ENCODE results near the gene PGAP2.
"Not testable (repeated sequence)": the region's sequence is repeated elsewhere in the genome, so short reads cannot be mapped to it uniquely, and the experiment has no call there.

The PGAP2 gene

GRCh38 chr11:3794387-3794786, 14.0 kb upstream of the PGAP2 start:
- peaks cover 11% of the 10 kb centered on the region for H3K36me3 ChIP-seq (ENCODE audit: control insufficient read depth, insufficient read depth, low read length)
- H3K4me3 ChIP-seq (ENCODE audit: insufficient read depth, low read depth, low read length); H3K27ac ChIP-seq (ENCODE audit: insufficient read depth, low read depth, low read length, poor library complexity, severe bottlenecking); H3K4me1 ChIP-seq (ENCODE audit: control insufficient read depth, insufficient read depth, low read length); H3K9me3 ChIP-seq (ENCODE audit: control insufficient read depth, low read length); H3K27me3 ChIP-seq (ENCODE audit: control insufficient read depth, insufficient read depth, low read length, poor library complexity, severe bottlenecking): not testable (repeated sequence)
- WGBS, 2 experiments, result 93 to 94% methylated on average over 10 of the region's 10 CpGs

GRCh38 chr11:3795131-3796001, 13.0 kb upstream of the PGAP2 start:
- Histone ChIP-seq H3K36me3 (ENCODE audit: control insufficient read depth, insufficient read depth, low read length) (peaks cover 11% of the 10 kb centered on the region), H3K9me3 (ENCODE audit: control insufficient read depth, low read length) (no peaks in the 10 kb centered on the region), H3K27me3 (ENCODE audit: control insufficient read depth, insufficient read depth, low read length, poor library complexity, severe bottlenecking) (no peaks in the 10 kb centered on the region), H3K4me3 (ENCODE audit: insufficient read depth, low read depth, low read length) (peak overlapping the region; percentile 99), H3K27ac (ENCODE audit: insufficient read depth, low read depth, low read length, poor library complexity, severe bottlenecking) (peak overlapping the region; percentile 19), H3K4me1 (ENCODE audit: control insufficient read depth, insufficient read depth, low read length) (peaks cover 9% of the 10 kb centered on the region)
- 89 to 91% methylated on average over 8 of the region's 8 CpGs for WGBS, 2 experiments

- no peaks in the 10 kb centered on the region for H3K27me3 ChIP-seq (ENCODE audit: control insufficient read depth, insufficient read depth, low read length, poor library complexity, severe bottlenecking)
- peaks cover 9% of the 10 kb centered on the region for H3K4me1 ChIP-seq (ENCODE audit: control insufficient read depth, insufficient read depth, low read length)
- H3K4me3 ChIP-seq (ENCODE audit: insufficient read depth, low read depth, low read length), result peak overlapping the region; percentile 99
- peaks cover 11% of the 10 kb centered on the region for H3K36me3 ChIP-seq (ENCODE audit: control insufficient read depth, insufficient read depth, low read length)
- no peak overlapping the region for H3K27ac ChIP-seq (ENCODE audit: insufficient read depth, low read depth, low read length, poor library complexity, severe bottlenecking)
- 77 to 81% methylated on average over 6 of the region's 6 CpGs for WGBS, 2 experiments
- H3K9me3 ChIP-seq (ENCODE audit: control insufficient read depth, low read length), result no peaks in the 10 kb centered on the region
Measured at GRCh38 chr11:3796002-3796311, 12.4 kb upstream of the PGAP2 start.

- peaks cover 11% of the 10 kb centered on the region for H3K36me3 ChIP-seq (ENCODE audit: control insufficient read depth, insufficient read depth, low read length)
- H3K27ac ChIP-seq (ENCODE audit: insufficient read depth, low read depth, low read length, poor library complexity, severe bottlenecking), result no peak overlapping the region
- WGBS, 2 experiments, result 29 to 34% methylated on average over 14 of the region's 14 CpGs
- H3K4me3 ChIP-seq (ENCODE audit: insufficient read depth, low read depth, low read length), result peak overlapping the region; percentile 99
- no peaks in the 10 kb centered on the region for H3K27me3 ChIP-seq (ENCODE audit: control insufficient read depth, insufficient read depth, low read length, poor library complexity, severe bottlenecking)
- H3K9me3 ChIP-seq (ENCODE audit: control insufficient read depth, low read length), result no peaks in the 10 kb centered on the region
- peaks cover 9% of the 10 kb centered on the region for H3K4me1 ChIP-seq (ENCODE audit: control insufficient read depth, insufficient read depth, low read length)
Measured at GRCh38 chr11:3796346-3796745, 12.0 kb upstream of the PGAP2 start.

- WGBS, 2 experiments, result 0% methylated on average over 25 of the region's 26 CpGs
- peaks cover 9% of the 10 kb centered on the region for H3K4me1 ChIP-seq (ENCODE audit: control insufficient read depth, insufficient read depth, low read length)
Measured at GRCh38 chr11:3796801-3797328, 11.5 kb upstream of the PGAP2 start.

GRCh38 chr11:3797329-3798090, 10.8 kb upstream of the PGAP2 start, which contains the start of gene NUP98:
Gene NUP98 (minus strand): TSS chr11:3797554. CDS start chr11:3782117, 15,437 bp downstream.
- WGBS, 2 experiments, result 0% methylated on average over 86 of the region's 86 CpGs
- peaks cover 9% of the 10 kb centered on the region for H3K4me1 ChIP-seq (ENCODE audit: control insufficient read depth, insufficient read depth, low read length)
- H3K4me3 ChIP-seq (ENCODE audit: insufficient read depth, low read depth, low read length), result peak within 1 kb of the TSS; percentile 99
- peak within 1 kb of the TSS; percentile 94 for H3K27ac ChIP-seq (ENCODE audit: insufficient read depth, low read depth, low read length, poor library complexity, severe bottlenecking)
- H3K27me3 ChIP-seq (ENCODE audit: control insufficient read depth, insufficient read depth, low read length, poor library complexity, severe bottlenecking), result no peaks in the 10 kb centered on the region
- peaks cover 11% of the 10 kb centered on the region for H3K36me3 ChIP-seq (ENCODE audit: control insufficient read depth, insufficient read depth, low read length)
- H3K9me3 ChIP-seq (ENCODE audit: control insufficient read depth, low read length), result no peaks in the 10 kb centered on the region

More at GRCh38 chr11:3796801-3797328, 11.5 kb upstream of the PGAP2 start:
- peak overlapping the region; percentile 99 for H3K4me3 ChIP-seq (ENCODE audit: insufficient read depth, low read depth, low read length)
- peak overlapping the region; percentile 94 for H3K27ac ChIP-seq (ENCODE audit: insufficient read depth, low read depth, low read length, poor library complexity, severe bottlenecking)
- peaks cover 11% of the 10 kb centered on the region for H3K36me3 ChIP-seq (ENCODE audit: control insufficient read depth, insufficient read depth, low read length)
- no peaks in the 10 kb centered on the region for H3K9me3 ChIP-seq (ENCODE audit: control insufficient read depth, low read length)
- no peaks in the 10 kb centered on the region for H3K27me3 ChIP-seq (ENCODE audit: control insufficient read depth, insufficient read depth, low read length, poor library complexity, severe bottlenecking)

GRCh38 chr11:3799143-3799542, 9.2 kb upstream of the PGAP2 start:
- H3K4me1 ChIP-seq (ENCODE audit: control insufficient read depth, insufficient read depth, low read length), result peaks cover 9% of the 10 kb centered on the region

GRCh38 chr11:3799873-3800272, 8.5 kb upstream of the PGAP2 start:
- H3K4me3 ChIP-seq (ENCODE audit: insufficient read depth, low read depth, low read length), result no peak overlapping the region
- no peaks in the 10 kb centered on the region for H3K9me3 ChIP-seq (ENCODE audit: control insufficient read depth, low read length)
- no peak overlapping the region for H3K27ac ChIP-seq (ENCODE audit: insufficient read depth, low read depth, low read length, poor library complexity, severe bottlenecking)
- no peaks in the 10 kb centered on the region for H3K36me3 ChIP-seq (ENCODE audit: control insufficient read depth, insufficient read depth, low read length)
- 92% methylated on average over 5 of the region's 5 CpGs for WGBS, 2 experiments
- peaks cover 9% of the 10 kb centered on the region for H3K4me1 ChIP-seq (ENCODE audit: control insufficient read depth, insufficient read depth, low read length)
- no peaks in the 10 kb centered on the region for H3K27me3 ChIP-seq (ENCODE audit: control insufficient read depth, insufficient read depth, low read length, poor library complexity, severe bottlenecking)

More at GRCh38 chr11:3799143-3799542, 9.2 kb upstream of the PGAP2 start:
- no peaks in the 10 kb centered on the region for H3K9me3 ChIP-seq (ENCODE audit: control insufficient read depth, low read length)
- H3K27ac ChIP-seq (ENCODE audit: insufficient read depth, low read depth, low read length, poor library complexity, severe bottlenecking), result no peak overlapping the region
- no peaks in the 10 kb centered on the region for H3K27me3 ChIP-seq (ENCODE audit: control insufficient read depth, insufficient read depth, low read length, poor library complexity, severe bottlenecking)
- H3K36me3 ChIP-seq (ENCODE audit: control insufficient read depth, insufficient read depth, low read length), result no peaks in the 10 kb centered on the region
- WGBS, 2 experiments, result 90 to 94% methylated on average over 9 of the region's 9 CpGs
- H3K4me3 ChIP-seq (ENCODE audit: insufficient read depth, low read depth, low read length), result no peak overlapping the region

GRCh38 chr11:3802011-3802790, 6.2 kb upstream of the PGAP2 start:
- 97 to 99% methylated on average over 3 to 4 of the region's 4 CpGs for WGBS, 2 experiments
- H3K27ac ChIP-seq (ENCODE audit: insufficient read depth, low read depth, low read length, poor library complexity, severe bottlenecking), result no peak overlapping the region
- H3K4me1 ChIP-seq (ENCODE audit: control insufficient read depth, insufficient read depth, low read length), result no peaks in the 10 kb centered on the region
- H3K4me3 ChIP-seq (ENCODE audit: insufficient read depth, low read depth, low read length), result no peak overlapping the region
- H3K36me3 ChIP-seq (ENCODE audit: control insufficient read depth, insufficient read depth, low read length), result no peaks in the 10 kb centered on the region
- H3K9me3 ChIP-seq (ENCODE audit: control insufficient read depth, low read length), result no peaks in the 10 kb centered on the region
- no peaks in the 10 kb centered on the region for H3K27me3 ChIP-seq (ENCODE audit: control insufficient read depth, insufficient read depth, low read length, poor library complexity, severe bottlenecking)

Measured in ectodermal cell (in vitro differentiated cells).